ENCODE results near the gene CYB561D2. TPM values are rescaled to one million over a fixed set of nuclear protein-coding genes. Genes with fewer than 3 reads are reported as not detected.

Gene CYB561D2
- total and polyA plus RNA-seq, 2 of the 13 experiments (the other 11 are each of a cell fraction or from before 2014, with no cell fraction given) = 11.1 to 17.2 TPM

DNA sequence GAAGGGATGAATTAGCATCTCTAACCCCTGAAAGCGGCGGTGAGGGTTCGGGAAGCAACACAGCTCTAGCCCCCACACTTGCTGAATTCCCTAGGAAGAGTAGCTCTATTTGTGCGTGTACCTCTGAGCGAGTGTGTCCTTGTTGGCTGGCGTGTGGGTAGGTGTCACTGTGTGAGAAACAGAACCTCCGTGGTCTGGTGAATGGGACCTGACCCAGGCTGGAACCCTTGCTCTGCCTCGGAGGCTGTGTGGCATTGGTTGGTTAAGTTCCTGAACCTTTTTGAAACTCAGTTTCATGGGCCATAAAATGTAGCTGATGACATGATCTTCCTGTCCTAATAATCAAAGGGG, 9.1 kb downstream of the CYB561D2 start (continued):
- TF ChIP-seq HOMEZ (CRISPR knock-in tag; IDR thresholded peaks at IDR 0.05; ENCODE audit: low read depth) (no peak), RARA (CRISPR knock-in tag; IDR thresholded peaks at IDR 0.05) (no peak), AHDC1 (CRISPR knock-in tag; IDR thresholded peaks at IDR 0.05; ENCODE audit: borderline replicate concordance) (0 out of 2 replicates have a peak, but pooled peaks have one; percentile 25), NFKB2 (CRISPR knock-in tag; IDR thresholded peaks at IDR 0.05; ENCODE audit: borderline replicate concordance) (no peak), ZNF878 (CRISPR knock-in tag; IDR thresholded peaks at IDR 0.05) (no peak), ZNF768 (CRISPR knock-in tag; IDR thresholded peaks at IDR 0.05) (no peak), HINFP (CRISPR knock-in tag; IDR thresholded peaks at IDR 0.05; ENCODE audit: low read depth) (no peak), ZNF337 (CRISPR knock-in tag; IDR thresholded peaks at IDR 0.05; ENCODE audit: borderline replicate concordance, low read depth) (no peak), SIX1 (CRISPR knock-in tag; IDR thresholded peaks at IDR 0.05; ENCODE audit: borderline replicate concordance) (no peak), USF2 (IDR thresholded peaks at IDR 0.05; ENCODE audit: low read depth, low read length) (no peak), USF2 (CRISPR knock-in tag; IDR thresholded peaks at IDR 0.05; ENCODE audit: borderline replicate concordance) (0 out of 2 replicates have a peak, but pooled peaks have one; percentile 37), MAX (IDR thresholded peaks at IDR 0.05) (no peak), ZNF124 (CRISPR knock-in tag; IDR thresholded peaks at IDR 0.05) (no peak)
- TF ChIP-seq, protein P1, sequence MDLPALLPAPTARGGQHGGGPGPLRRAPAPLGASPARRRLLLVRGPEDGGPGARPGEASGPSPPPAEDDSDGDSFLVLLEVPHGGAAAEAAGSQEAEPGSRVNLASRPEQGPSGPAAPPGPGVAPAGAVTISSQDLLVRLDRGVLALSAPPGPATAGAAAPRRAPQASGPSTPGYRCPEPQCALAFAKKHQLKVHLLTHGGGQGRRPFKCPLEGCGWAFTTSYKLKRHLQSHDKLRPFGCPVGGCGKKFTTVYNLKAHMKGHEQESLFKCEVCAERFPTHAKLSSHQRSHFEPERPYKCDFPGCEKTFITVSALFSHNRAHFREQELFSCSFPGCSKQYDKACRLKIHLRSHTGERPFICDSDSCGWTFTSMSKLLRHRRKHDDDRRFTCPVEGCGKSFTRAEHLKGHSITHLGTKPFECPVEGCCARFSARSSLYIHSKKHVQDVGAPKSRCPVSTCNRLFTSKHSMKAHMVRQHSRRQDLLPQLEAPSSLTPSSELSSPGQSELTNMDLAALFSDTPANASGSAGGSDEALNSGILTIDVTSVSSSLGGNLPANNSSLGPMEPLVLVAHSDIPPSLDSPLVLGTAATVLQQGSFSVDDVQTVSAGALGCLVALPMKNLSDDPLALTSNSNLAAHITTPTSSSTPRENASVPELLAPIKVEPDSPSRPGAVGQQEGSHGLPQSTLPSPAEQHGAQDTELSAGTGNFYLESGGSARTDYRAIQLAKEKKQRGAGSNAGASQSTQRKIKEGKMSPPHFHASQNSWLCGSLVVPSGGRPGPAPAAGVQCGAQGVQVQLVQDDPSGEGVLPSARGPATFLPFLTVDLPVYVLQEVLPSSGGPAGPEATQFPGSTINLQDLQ (CRISPR knock-in tag; IDR thresholded peaks at IDR 0.05) = no peak
- TF ChIP-seq, protein P2, sequence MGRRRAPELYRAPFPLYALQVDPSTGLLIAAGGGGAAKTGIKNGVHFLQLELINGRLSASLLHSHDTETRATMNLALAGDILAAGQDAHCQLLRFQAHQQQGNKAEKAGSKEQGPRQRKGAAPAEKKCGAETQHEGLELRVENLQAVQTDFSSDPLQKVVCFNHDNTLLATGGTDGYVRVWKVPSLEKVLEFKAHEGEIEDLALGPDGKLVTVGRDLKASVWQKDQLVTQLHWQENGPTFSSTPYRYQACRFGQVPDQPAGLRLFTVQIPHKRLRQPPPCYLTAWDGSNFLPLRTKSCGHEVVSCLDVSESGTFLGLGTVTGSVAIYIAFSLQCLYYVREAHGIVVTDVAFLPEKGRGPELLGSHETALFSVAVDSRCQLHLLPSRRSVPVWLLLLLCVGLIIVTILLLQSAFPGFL (CRISPR knock-in tag; IDR thresholded peaks at IDR 0.05) = no peak
